ENCODE data around the gene CHCHD6.

Gene CHCHD6

DNA sequence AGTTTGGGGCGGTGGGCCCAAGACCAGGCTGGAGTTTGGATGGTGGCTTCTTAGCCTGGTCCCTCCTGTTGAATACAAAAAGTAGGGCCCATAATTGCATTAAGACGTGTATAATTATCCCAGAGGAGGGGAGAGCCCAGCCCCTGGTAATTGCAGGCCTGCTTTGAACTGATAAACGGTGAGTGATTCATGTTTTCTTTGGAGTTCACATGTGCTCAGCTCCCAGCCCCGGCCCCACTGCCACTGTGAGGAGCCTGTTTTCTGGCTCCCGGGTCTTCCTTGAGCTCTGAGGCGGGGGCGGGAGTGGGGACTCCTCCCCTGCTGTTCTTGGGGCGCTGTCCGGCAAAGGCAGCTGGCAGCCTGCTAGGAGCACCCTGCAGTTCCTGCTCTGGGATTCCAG, 282.0 kb downstream of the CHCHD6 start:
- no peak for DNase-seq (ENCODE audit: low read depth, low spot score)
- H3K9me3 ChIP-seq (ENCODE audit: low read depth, low read length): no peaks in the 10 kb centered on the region
- no peak overlapping the region for H3K27ac ChIP-seq
- H3K9ac ChIP-seq (ENCODE audit: insufficient read length): no peak overlapping the region
- H3K4me3 ChIP-seq: no peak overlapping the region
- H3K36me3 ChIP-seq (ENCODE audit: insufficient read depth, low read length): peaks cover 18% of the 10 kb centered on the region; the same call in 1 of the 2 replicates
- TF ChIP-seq EZH2 (IDR thresholded peaks at IDR 0.05): no peak
- TF ChIP-seq FOXP2 (optimal IDR thresholded peaks at IDR 0.05; ENCODE audit: control extremely low read depth, extremely low read length, insufficient read depth): no peak
- TF ChIP-seq POLR2AphosphoS5 (IDR thresholded peaks at IDR 0.05; ENCODE audit: borderline replicate concordance, low read depth, low read length): no peak

DNA sequence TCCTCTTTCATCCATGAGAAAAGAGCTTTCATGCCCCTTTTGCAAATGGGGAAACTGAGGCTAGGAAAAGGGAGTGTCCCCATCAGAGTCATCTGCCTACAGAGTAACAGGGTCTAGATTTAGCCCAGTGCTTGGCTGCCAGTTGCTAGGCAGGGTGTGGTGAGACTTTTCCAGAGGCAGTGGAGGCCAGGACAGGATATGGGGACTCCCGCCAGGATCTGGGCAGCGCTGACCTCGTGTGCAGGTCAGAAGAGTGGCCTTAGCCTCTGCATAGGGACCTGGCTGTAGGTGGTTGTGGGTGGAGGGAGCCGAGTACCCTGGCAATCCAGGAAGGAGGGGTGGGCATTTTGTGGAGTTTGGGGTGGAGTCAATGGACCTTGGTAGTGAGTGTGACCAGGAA, 283.1 kb downstream of the CHCHD6 start:
- Histone ChIP-seq H3K4me3 (no peak overlapping the region), H3K9me3 (ENCODE audit: low read depth, low read length) (no peaks in the 10 kb centered on the region), H3K9ac (ENCODE audit: insufficient read length) (no peak overlapping the region), H3K36me3 (ENCODE audit: insufficient read depth, low read length) (peaks cover 18% of the 10 kb centered on the region; the same call in 1 of the 2 replicates), H3K27ac (no peak overlapping the region)
- no peak for DNase-seq (ENCODE audit: low read depth, low spot score)
- TF ChIP-seq EZH2 (IDR thresholded peaks at IDR 0.05) (no peak), FOXP2 (optimal IDR thresholded peaks at IDR 0.05; ENCODE audit: control extremely low read depth, extremely low read length, insufficient read depth) (no peak), POLR2AphosphoS5 (IDR thresholded peaks at IDR 0.05; ENCODE audit: borderline replicate concordance, low read depth, low read length) (no peak)

DNA sequence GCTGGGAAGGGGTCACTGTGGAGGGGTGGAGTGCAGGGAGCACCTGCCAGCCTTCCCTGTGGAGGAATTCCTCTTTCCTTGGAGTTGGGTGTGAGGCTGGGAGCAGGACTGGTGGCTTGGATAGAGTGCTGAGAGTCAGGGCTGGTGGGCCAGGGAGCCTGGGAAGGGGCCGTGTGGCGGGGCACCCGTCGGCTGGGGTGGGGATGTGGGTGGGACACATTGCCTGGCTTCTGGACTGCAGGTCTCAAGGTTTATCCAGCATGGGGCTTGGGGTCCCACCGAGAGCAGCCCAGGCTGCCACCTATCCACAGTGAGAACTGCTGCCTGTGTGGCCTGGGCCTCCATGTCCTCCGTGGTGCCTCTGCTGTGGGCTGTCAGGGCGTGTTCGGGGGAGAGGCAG, 283.6 kb downstream of the CHCHD6 start:
- no peak overlapping the region for H3K9ac ChIP-seq (ENCODE audit: insufficient read length)
- TF ChIP-seq FOXP2 (optimal IDR thresholded peaks at IDR 0.05; ENCODE audit: control extremely low read depth, extremely low read length, insufficient read depth) (no peak), POLR2AphosphoS5 (IDR thresholded peaks at IDR 0.05; ENCODE audit: borderline replicate concordance, low read depth, low read length) (no peak), EZH2 (IDR thresholded peaks at IDR 0.05) (no peak)
- no peak overlapping the region for H3K27ac ChIP-seq
- no peaks in the 10 kb centered on the region for H3K9me3 ChIP-seq (ENCODE audit: low read depth, low read length)
- peaks cover 18% of the 10 kb centered on the region; the same call in 1 of the 2 replicates for H3K36me3 ChIP-seq (ENCODE audit: insufficient read depth, low read length)
- DNase-seq (ENCODE audit: low read depth, low spot score): no peak
- H3K4me3 ChIP-seq: no peak overlapping the region

DNA sequence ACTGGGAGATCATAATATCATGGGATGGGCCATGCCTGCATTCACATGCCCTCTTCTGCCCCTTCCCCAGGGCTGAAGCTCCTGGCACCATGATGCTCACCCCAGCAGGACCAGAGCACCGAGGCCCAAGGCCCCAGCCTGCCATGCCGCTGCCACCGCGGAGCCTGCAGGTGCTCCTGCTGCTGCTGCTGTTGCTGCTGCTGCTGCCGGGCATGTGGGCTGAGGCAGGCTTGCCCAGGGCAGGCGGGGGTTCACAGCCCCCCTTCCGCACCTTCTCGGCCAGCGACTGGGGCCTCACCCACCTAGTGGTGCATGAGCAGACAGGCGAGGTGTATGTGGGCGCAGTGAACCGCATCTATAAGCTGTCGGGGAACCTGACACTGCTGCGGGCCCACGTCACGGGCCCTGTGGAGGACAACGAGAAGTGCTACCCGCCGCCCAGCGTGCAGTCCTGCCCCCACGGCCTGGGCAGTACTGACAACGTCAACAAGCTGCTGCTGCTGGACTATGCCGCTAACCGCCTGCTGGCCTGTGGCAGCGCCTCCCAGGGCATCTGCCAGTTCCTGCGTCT, 284.5 kb downstream of the CHCHD6 start:
- H3K9me3 ChIP-seq (ENCODE audit: low read depth, low read length): no peaks in the 10 kb centered on the region
- no peak for DNase-seq (ENCODE audit: low read depth, low spot score)
- no peak overlapping the region for H3K4me3 ChIP-seq
- peaks cover 18% of the 10 kb centered on the region; the same call in 1 of the 2 replicates for H3K36me3 ChIP-seq (ENCODE audit: insufficient read depth, low read length)
- H3K9ac ChIP-seq (ENCODE audit: insufficient read length): no peak overlapping the region
- TF ChIP-seq EZH2 (IDR thresholded peaks at IDR 0.05): no peak
- no peak for TF ChIP-seq POLR2AphosphoS5 (IDR thresholded peaks at IDR 0.05; ENCODE audit: borderline replicate concordance, low read depth, low read length)
- no peak for TF ChIP-seq FOXP2 (optimal IDR thresholded peaks at IDR 0.05; ENCODE audit: control extremely low read depth, extremely low read length, insufficient read depth)
- H3K27ac ChIP-seq: no peak overlapping the region

DNA sequence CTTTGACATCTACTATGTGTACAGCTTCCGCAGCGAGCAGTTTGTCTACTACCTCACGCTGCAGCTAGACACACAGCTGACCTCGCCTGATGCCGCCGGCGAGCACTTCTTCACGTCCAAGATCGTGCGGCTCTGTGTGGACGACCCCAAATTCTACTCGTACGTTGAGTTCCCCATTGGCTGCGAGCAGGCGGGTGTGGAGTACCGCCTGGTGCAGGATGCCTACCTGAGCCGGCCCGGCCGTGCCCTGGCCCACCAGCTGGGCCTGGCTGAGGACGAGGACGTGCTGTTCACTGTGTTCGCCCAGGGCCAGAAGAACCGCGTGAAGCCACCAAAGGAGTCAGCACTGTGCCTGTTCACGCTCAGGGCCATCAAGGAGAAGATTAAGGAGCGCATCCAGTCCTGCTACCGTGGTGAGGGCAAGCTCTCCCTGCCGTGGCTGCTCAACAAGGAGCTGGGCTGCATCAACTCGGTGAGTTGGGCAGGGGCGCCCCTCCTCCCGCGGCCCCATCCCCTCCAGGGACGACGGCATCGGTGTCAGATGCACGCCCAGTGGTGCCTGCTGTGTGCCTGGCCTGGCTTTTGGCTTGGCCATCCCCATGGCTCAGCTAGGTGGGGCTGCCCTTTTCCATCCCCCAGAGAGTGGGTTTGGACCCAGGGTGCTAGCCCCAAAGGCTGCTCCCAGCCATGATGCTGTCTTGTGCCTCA, 285.4 kb downstream of the CHCHD6 start:
- Histone ChIP-seq H3K9me3 (ENCODE audit: low read depth, low read length) (no peaks in the 10 kb centered on the region), H3K9ac (ENCODE audit: insufficient read length) (no peak overlapping the region), H3K4me3 (no peak overlapping the region), H3K36me3 (ENCODE audit: insufficient read depth, low read length) (peaks cover 18% of the 10 kb centered on the region; the same call in 1 of the 2 replicates), H3K27ac (no peak overlapping the region)
- no peak for DNase-seq (ENCODE audit: low read depth, low spot score)
- TF ChIP-seq FOXP2 (optimal IDR thresholded peaks at IDR 0.05; ENCODE audit: control extremely low read depth, extremely low read length, insufficient read depth): no peak
- no peak for TF ChIP-seq EZH2 (IDR thresholded peaks at IDR 0.05)
- no peak for TF ChIP-seq POLR2AphosphoS5 (IDR thresholded peaks at IDR 0.05; ENCODE audit: borderline replicate concordance, low read depth, low read length)

DNA sequence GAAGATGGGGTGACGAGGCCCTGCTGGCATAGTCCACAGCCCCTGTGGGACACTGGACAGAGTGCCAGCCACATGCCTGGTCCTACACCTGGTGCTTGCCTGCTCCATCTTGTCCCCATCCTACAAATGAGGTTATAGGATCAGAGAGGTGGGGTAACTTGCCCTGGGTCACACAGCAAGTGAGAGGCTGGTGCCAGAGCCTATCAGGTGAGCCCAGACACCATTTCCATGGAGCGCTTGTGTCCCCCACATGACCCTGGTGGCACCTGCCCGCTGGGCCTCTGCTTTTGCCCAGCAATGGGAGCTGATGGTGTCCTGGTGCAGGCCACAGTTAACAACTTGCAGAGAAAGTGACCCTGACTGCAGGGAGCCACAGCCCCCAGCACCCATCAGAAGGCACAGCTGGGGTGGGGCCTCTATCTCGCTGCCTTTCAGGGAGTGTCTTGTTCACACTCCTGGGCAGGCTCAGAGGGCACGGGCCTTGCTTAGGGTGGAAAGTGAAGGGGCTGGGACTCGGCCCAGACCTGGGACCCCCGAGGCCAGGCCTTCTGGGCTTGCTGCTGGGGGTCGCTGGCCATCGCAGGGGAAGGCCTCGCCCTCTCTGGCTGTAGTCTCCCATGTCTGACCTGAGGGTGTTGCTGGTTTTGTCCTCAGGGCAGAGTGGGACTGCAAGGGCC, 286.1 kb downstream of the CHCHD6 start:
- no peak overlapping the region for H3K4me3 ChIP-seq
- TF ChIP-seq POLR2AphosphoS5 (IDR thresholded peaks at IDR 0.05; ENCODE audit: borderline replicate concordance, low read depth, low read length) (no peak), FOXP2 (optimal IDR thresholded peaks at IDR 0.05; ENCODE audit: control extremely low read depth, extremely low read length, insufficient read depth) (no peak), EZH2 (IDR thresholded peaks at IDR 0.05) (no peak)
- H3K36me3 ChIP-seq (ENCODE audit: insufficient read depth, low read length): peaks cover 18% of the 10 kb centered on the region; the same call in 1 of the 2 replicates
- H3K9me3 ChIP-seq (ENCODE audit: low read depth, low read length): no peaks in the 10 kb centered on the region
- no peak for DNase-seq (ENCODE audit: low read depth, low spot score)
- no peak overlapping the region for H3K27ac ChIP-seq
- no peak overlapping the region for H3K9ac ChIP-seq (ENCODE audit: insufficient read length)

DNA sequence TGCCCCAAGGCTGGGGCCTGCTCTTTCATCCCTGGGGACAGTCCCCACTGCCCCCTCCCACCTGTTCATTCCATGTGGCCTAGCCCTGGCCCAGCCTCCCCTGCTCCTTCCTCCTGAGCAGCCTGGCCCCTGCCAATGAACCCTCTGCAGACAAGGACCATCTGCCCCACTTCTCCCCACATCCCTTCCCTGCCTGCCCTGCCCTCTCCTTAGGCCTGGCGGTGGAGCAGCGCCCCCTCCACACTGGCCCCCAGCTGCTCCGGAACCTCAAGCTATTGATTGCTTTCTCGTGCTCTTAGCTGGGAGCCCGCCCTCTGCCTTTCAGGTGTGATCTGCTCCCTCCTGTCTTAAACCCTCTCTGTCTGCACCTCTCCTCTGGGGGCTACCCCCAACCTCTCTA, 286.9 kb downstream of the CHCHD6 start:
- Histone ChIP-seq H3K4me3 (no peak overlapping the region), H3K9ac (ENCODE audit: insufficient read length) (no peak overlapping the region), H3K27ac (no peak overlapping the region), H3K9me3 (ENCODE audit: low read depth, low read length) (no peaks in the 10 kb centered on the region), H3K36me3 (ENCODE audit: insufficient read depth, low read length) (peaks cover 18% of the 10 kb centered on the region; the same call in 1 of the 2 replicates)
- no peak for DNase-seq (ENCODE audit: low read depth, low spot score)
- TF ChIP-seq FOXP2 (optimal IDR thresholded peaks at IDR 0.05; ENCODE audit: control extremely low read depth, extremely low read length, insufficient read depth) (no peak), EZH2 (IDR thresholded peaks at IDR 0.05) (no peak), POLR2AphosphoS5 (IDR thresholded peaks at IDR 0.05; ENCODE audit: borderline replicate concordance, low read depth, low read length) (no peak)

Data from SK-N-MC (cell line).